Activated T-helper 2 cell treated with anti-CD3 and anti-CD28 coated beads, Interferon-gamma antibody, Interleukin-2, Interleukin-4, amounts not matched to agents 10 μg/mL and 5 μg/mL and 100 μg/mL, durations not matched to agents 14 hours and 24 hours and 36 hours (primary cell): ENCODE measurements around the gene TAS2R42. TPM values are rescaled to one million over a fixed set of nuclear protein-coding genes. Genes with fewer than 3 reads are reported as not detected.

Experiments
- total RNA-seq: library from RNA; stranded (reverse); gene quantifications from 2 replicates; pipeline ENCODE4 v1.2.3, GENCODE V29; 2022

Gene TAS2R42
- total RNA-seq, 1 donor from 2014 or later, result not detected

Other genes starting within 250 kb of the TAS2R42 start
- 2.6 and 2.8 TPM in 2 replicates for gene TAS2R14, start 247.7 kb downstream of the TAS2R42 start, total RNA-seq
- 1.0 and 1.1 TPM in 2 replicates for gene TAS2R50, start 200.0 kb downstream of the TAS2R42 start, total RNA-seq
- 1.5 and 2.5 TPM in 2 replicates for gene TAS2R20, start 188.6 kb downstream of the TAS2R42 start, total RNA-seq
- 3.1 and 3.6 TPM in 2 replicates for gene TAS2R19, start 164.3 kb downstream of the TAS2R42 start, total RNA-seq
- gene TAS2R31, start 155.5 kb downstream of the TAS2R42 start, total RNA-seq, result 3.9 and 4.6 TPM in 2 replicates
- gene TAS2R46, start 124.6 kb downstream of the TAS2R42 start, total RNA-seq, result 1.3 and 2.0 TPM in 2 replicates
- gene TAS2R43, start 94.6 kb downstream of the TAS2R42 start, total RNA-seq, result 1.1 and 1.8 TPM in 2 replicates
- gene TAS2R30, start 52.3 kb downstream of the TAS2R42 start, total RNA-seq, result 2.9 and 3.6 TPM in 2 replicates
- 10.7 and 10.8 TPM in 2 replicates for gene SMIM10L1, start 15.7 kb downstream of the TAS2R42 start, total RNA-seq
- not detected in 2 replicates for gene PRB3, start 82.8 kb upstream of the TAS2R42 start, total RNA-seq
- not detected in 2 replicates for gene PRB4, start 123.5 kb upstream of the TAS2R42 start, total RNA-seq
- not detected in 2 replicates for gene PRB2, start 208.6 kb upstream of the TAS2R42 start, total RNA-seq